ENCODE measurements around the gene DIAPH2. TPM values are rescaled to one million over a fixed set of nuclear protein-coding genes. Genes with fewer than 3 reads are reported as not detected.

Gene DIAPH2
- total RNA-seq, 2 donors from 2014 or later: 21.5 to 51.8 TPM

GRCh38 chrX:96743367-96744073, 58.9 kb downstream of the DIAPH2 start:
- WGBS, 2 experiments (ENCODE audit: insufficient coverage in 1 of 2, insufficient read length in 1 of 2): 100% methylated on average over 1 of the region's 1 CpG; no CpG with 5 or more reads in 1 of the 2 experiments
- Mint-ChIP-seq H3K4me3 (no peak overlapping the region), H3K27me3 (ENCODE audit: insufficient read depth) (no peaks in the 10 kb centered on the region), H3K27ac (no peak overlapping the region), H3K4me1 (peaks cover 12% of the 10 kb centered on the region), H3K36me3 (ENCODE audit: low read depth) (peaks cover 17% of the 10 kb centered on the region), H3K9me3 (no peaks in the 10 kb centered on the region)
- Histone ChIP-seq H3K4me3 (ENCODE audit: low read length) (no peak overlapping the region), H3K36me3 (ENCODE audit: control insufficient read depth, insufficient read depth, low read length) (peaks cover 7% of the 10 kb centered on the region), H3K27ac (ENCODE audit: low read depth, low read length) (no peak overlapping the region), H3K9me3 (ENCODE audit: control insufficient read depth, low read length) (no peaks in the 10 kb centered on the region), H3K4me1 (ENCODE audit: control insufficient read depth, insufficient read depth, low read length) (no peaks in the 10 kb centered on the region), H3K9ac (ENCODE audit: extremely low read depth, low read length, poor library complexity, severe bottlenecking) (no peak overlapping the region), H3K27me3 (ENCODE audit: control insufficient read depth, insufficient read depth, low read length, poor library complexity, severe bottlenecking) (no peaks in the 10 kb centered on the region)
- no peak for TF ChIP-seq CTCF (conservative IDR thresholded peaks at IDR 0.05)
- no peak for DNase-seq

GRCh38 chrX:96752781-96753180, 68.1 kb downstream of the DIAPH2 start:
- Histone ChIP-seq H3K4me1 (ENCODE audit: control insufficient read depth, insufficient read depth, low read length) (no peaks in the 10 kb centered on the region), H3K36me3 (ENCODE audit: control insufficient read depth, insufficient read depth, low read length) (no peaks in the 10 kb centered on the region), H3K27me3 (ENCODE audit: control insufficient read depth, insufficient read depth, low read length, poor library complexity, severe bottlenecking) (no peaks in the 10 kb centered on the region), H3K4me3 (ENCODE audit: low read length) (no peak overlapping the region), H3K9ac (ENCODE audit: extremely low read depth, low read length, poor library complexity, severe bottlenecking) (no peak overlapping the region), H3K9me3 (ENCODE audit: control insufficient read depth, low read length) (no peaks in the 10 kb centered on the region), H3K27ac (ENCODE audit: low read depth, low read length) (no peak overlapping the region)
- Mint-ChIP-seq H3K27ac (peak overlapping the region; percentile 12), H3K4me3 (no peak overlapping the region), H3K9me3 (peaks cover 19% of the 10 kb centered on the region), H3K27me3 (ENCODE audit: insufficient read depth) (no peaks in the 10 kb centered on the region), H3K4me1 (peaks cover 17% of the 10 kb centered on the region), H3K36me3 (ENCODE audit: low read depth) (peaks cover 43% of the 10 kb centered on the region)
- no peak for DNase-seq
- WGBS, 2 experiments (ENCODE audit: insufficient coverage in 1 of 2, insufficient read length in 1 of 2): 99% methylated on average over 5 of the region's 5 CpGs; no CpG with 5 or more reads in 1 of the 2 experiments
- TF ChIP-seq CTCF (conservative IDR thresholded peaks at IDR 0.05): no peak

- Mint-ChIP-seq H3K36me3 (ENCODE audit: low read depth) (peaks cover 43% of the 10 kb centered on the region), H3K4me1 (peaks cover 12% of the 10 kb centered on the region), H3K4me3 (no peak overlapping the region), H3K9me3 (peaks cover 19% of the 10 kb centered on the region), H3K27ac (peak overlapping the region; percentile 12), H3K27me3 (ENCODE audit: insufficient read depth) (no peaks in the 10 kb centered on the region)
- no peak overlapping the region for H3K4me3 ChIP-seq (ENCODE audit: low read length)
- H3K27me3 ChIP-seq (ENCODE audit: control insufficient read depth, insufficient read depth, low read length, poor library complexity, severe bottlenecking): no peaks in the 10 kb centered on the region
- H3K27ac ChIP-seq (ENCODE audit: low read depth, low read length): no peak overlapping the region
- H3K4me1 ChIP-seq (ENCODE audit: control insufficient read depth, insufficient read depth, low read length): no peaks in the 10 kb centered on the region
- TF ChIP-seq CTCF (conservative IDR thresholded peaks at IDR 0.05): no peak
- H3K9ac ChIP-seq (ENCODE audit: extremely low read depth, low read length, poor library complexity, severe bottlenecking): no peak overlapping the region
- no peak for DNase-seq
- no peaks in the 10 kb centered on the region for H3K36me3 ChIP-seq (ENCODE audit: control insufficient read depth, insufficient read depth, low read length)
- 100% methylated on average over 1 of the region's 1 CpG; no CpG with 5 or more reads in 1 of the 2 experiments for WGBS, 2 experiments (ENCODE audit: insufficient coverage in 1 of 2, insufficient read length in 1 of 2)
- H3K9me3 ChIP-seq (ENCODE audit: control insufficient read depth, low read length): no peaks in the 10 kb centered on the region
These were observed 68.6 kb downstream of the DIAPH2 start for GRCh38 chrX:96753230-96753629.
